ENCODE results near the gene GALM. TPM values are rescaled to one million over a fixed set of nuclear protein-coding genes. Genes with fewer than 3 reads are reported as not detected.
A peak's percentile ranks its signal among the peaks of the same experiment; 100 is the strongest.

The GALM gene
- total and polyA plus RNA-seq, 2 of the 13 experiments (the other 11 are each of a cell fraction or from before 2014, with no cell fraction given): 65.5 to 90.0 TPM

DNA sequence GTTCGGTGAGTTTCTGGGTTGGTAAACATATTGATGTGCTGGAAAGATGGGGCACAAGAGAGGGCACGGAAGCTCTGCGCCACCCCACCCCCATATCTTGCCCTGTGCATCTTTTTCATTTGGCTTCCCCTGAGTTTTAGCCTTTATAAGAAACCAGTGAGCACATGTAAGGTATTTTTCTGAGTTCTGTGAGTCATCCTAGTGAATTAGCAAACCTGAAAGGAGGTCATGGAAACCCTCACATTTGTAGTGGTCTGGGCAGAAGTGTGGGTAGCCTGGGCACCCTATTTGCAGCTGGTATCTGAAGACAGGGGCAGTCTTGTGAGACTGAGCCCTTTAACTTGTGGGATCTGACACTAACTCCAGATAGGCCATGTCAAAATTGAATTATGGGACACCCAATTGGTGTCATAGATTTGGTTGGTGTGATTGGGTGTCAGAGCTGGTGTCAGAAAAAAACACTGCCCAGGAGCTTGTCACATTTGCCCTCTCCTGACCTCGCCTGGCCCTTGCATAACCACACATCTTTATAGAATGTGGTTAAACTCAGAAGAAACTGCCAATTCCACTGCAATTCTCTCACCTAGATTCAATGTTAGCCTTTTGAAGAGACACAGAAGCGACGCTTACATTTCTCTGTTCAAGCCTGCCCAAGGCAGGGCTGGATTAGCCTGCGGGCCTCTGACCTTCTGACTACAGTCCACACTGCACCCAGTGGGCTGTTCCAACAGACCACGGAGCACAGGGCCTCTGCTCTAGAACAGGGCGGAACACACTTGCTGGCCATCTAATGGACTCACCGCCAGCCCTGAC, 12.0 kb upstream of the GALM start (continued):
- TF ChIP-seq, protein P1, sequence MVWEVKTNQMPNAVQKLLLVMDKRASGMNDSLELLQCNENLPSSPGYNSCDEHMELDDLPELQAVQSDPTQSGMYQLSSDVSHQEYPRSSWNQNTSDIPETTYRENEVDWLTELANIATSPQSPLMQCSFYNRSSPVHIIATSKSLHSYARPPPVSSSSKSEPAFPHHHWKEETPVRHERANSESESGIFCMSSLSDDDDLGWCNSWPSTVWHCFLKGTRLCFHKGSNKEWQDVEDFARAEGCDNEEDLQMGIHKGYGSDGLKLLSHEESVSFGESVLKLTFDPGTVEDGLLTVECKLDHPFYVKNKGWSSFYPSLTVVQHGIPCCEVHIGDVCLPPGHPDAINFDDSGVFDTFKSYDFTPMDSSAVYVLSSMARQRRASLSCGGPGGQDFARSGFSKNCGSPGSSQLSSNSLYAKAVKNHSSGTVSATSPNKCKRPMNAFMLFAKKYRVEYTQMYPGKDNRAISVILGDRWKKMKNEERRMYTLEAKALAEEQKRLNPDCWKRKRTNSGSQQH (CRISPR knock-in tag; IDR thresholded peaks at IDR 0.05; ENCODE audit: low read depth): no peak
- TF ChIP-seq, protein P2, sequence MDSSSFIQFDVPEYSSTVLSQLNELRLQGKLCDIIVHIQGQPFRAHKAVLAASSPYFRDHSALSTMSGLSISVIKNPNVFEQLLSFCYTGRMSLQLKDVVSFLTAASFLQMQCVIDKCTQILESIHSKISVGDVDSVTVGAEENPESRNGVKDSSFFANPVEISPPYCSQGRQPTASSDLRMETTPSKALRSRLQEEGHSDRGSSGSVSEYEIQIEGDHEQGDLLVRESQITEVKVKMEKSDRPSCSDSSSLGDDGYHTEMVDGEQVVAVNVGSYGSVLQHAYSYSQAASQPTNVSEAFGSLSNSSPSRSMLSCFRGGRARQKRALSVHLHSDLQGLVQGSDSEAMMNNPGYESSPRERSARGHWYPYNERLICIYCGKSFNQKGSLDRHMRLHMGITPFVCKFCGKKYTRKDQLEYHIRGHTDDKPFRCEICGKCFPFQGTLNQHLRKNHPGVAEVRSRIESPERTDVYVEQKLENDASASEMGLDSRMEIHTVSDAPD (CRISPR knock-in tag; IDR thresholded peaks at IDR 0.05): 0 out of 2 replicates have a peak, but pooled peaks have one; percentile 43
- TF ChIP-seq IKZF1 (IDR thresholded peaks at IDR 0.05) (no peak), PRPF4 (IDR thresholded peaks at IDR 0.05; ENCODE audit: low read depth, low read length, poor library complexity, severe bottlenecking) (no peak), ZNF460 (CRISPR knock-in tag; IDR thresholded peaks at IDR 0.05; ENCODE audit: borderline replicate concordance) (no peak), DR1 (CRISPR knock-in tag; IDR thresholded peaks at IDR 0.05) (no peak)
- TF ChIP-seq, protein P3, sequence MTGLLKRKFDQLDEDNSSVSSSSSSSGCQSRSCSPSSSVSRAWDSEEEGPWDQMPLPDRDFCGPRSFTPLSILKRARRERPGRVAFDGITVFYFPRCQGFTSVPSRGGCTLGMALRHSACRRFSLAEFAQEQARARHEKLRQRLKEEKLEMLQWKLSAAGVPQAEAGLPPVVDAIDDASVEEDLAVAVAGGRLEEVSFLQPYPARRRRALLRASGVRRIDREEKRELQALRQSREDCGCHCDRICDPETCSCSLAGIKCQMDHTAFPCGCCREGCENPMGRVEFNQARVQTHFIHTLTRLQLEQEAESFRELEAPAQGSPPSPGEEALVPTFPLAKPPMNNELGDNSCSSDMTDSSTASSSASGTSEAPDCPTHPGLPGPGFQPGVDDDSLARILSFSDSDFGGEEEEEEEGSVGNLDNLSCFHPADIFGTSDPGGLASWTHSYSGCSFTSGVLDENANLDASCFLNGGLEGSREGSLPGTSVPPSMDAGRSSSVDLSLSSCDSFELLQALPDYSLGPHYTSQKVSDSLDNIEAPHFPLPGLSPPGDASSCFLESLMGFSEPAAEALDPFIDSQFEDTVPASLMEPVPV (CRISPR knock-in tag; IDR thresholded peaks at IDR 0.05): no peak; the same call in 1 of the 2 replicates

Data from HepG2 (cell line).